HG03103 (cell line): ENCODE results near the gene RGL1.
"Not testable (repeated sequence)": the region's sequence is repeated elsewhere in the genome, so short reads cannot be mapped to it uniquely, and the experiment has no call there.

Experiments used
- ATAC-seq: cut with Tn5 transposase; IDR thresholded peaks from one replicate; pipeline ENCODE4 v1.9.1; 2021; ENCODE audit warnings: low read depth; ENCODE audit not compliant: unreplicated experiment

RGL1 gene

DNA sequence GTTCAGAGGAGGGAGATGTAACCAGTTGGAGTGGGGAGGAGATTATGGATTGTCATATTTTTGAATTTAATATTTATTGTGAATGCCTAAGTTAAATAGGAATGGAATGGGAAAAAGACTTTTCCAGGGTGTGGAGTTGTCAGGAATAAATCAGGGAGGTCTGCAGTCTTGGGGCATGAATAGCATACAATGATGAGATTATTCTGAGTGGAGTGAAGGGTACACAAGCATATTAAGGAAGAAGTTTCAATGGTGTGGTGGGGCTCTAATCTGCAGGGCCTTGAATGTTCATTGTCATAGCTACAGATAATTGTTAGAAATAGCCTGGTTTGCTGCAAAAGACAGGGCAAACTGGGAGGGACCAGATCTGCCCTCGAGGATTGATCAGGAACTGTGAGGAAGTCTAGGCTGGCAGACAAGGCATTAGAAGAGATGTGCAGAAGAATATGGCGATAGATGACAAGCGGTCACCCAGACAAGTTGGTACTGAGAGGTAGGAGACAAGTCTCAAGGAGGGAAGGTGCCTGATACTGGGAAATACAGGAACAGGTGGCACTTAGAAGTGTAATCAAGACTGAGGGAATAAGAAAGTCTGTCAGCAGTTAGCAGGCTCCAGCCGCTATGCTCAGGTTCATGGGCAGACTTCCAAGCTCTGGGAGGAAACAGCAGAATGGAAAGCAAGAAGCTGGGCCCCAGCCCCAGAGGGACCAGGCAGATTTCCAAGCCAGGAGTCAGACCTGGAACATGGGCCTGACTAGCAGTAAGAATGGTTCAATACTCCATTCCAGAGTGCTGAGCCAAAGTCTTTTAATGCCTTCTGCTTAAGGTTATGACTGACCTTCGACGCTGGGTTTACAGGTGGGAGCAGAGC, 20.9 kb upstream of the RGL1 start:
- ATAC-seq: no peak

DNA sequence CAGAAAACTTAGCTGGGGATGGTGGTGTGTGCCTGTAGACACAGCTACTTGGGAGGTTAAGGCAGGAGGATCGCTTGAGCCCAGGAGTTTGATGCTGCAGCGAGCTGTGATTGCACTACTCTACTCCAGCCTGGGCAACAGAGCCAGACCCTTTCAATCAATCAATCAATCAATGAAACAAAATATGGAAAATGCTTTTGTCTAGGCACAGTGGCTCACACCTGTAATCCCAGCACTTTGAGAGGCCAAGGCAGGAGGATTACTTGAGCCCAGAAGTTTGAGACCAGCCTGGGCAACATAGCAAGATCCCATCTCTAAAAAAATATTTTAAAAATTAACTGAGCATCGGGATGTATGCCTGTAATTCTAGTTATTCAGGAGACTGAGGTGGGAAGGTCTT, 19.0 kb upstream of the RGL1 start:
- ATAC-seq: not testable (repeated sequence)

DNA sequence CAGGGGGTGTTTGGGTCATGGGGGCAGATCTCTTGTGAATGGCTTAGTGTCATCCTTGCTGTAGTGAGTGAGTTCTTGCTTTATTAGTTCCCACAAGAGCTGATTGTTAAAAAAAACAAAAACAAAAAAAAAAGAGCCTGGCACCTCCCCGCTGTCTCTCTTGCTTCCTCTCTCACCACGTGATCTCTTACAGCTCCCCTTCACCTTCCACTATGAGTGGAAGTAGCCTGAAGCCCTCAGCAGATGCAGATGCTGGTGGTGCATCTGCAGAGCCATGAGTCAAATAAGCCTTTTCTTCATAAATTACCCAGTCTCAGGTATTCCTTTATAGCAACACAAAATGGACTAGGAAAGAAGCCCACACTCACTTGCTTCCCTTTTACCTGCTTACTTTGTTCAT, 17.2 kb upstream of the RGL1 start:
- no peak for ATAC-seq

DNA sequence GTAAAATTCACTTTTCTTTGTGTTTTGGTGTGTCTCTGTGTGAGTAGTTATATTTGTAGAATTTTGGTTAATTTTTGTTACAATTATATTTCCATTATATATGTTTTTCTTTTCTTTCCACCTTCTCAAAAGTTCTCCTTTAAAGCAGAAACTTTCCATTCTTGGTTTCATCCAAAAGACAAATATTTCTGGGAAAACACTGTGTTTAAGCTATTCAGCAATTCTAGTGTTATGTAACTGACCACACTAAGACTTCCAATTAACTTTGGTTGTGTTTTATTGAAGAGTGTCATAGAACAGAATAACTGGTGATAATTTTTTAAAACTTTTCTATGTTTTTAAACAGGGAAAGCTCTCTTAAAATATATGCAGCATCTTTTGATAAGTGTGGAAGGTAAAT, 13.6 kb upstream of the RGL1 start:
- ATAC-seq: no peak

DNA sequence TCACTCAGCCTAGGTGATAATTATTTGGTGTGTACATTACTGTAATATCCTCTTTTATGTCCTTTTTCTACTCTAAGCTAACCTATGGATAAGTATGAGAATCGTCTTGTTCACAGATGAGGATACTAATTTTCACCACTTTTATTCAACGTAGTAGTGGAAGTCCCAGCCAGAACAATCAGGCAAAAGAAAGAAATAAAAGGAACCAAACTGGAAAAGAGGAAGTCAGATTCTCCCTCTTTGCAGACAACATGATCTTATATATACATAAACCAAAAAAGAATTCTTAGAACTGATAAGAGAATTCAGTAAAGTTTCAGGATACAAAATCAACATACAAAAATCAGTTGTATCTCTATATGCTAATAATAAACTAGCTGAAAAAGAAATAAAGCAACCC, 12.6 kb upstream of the RGL1 start:
- ATAC-seq: no peak

GRCh38 chr1:183794088-183794487, 10.8 kb upstream of the RGL1 start:
- ATAC-seq: no peak

DNA sequence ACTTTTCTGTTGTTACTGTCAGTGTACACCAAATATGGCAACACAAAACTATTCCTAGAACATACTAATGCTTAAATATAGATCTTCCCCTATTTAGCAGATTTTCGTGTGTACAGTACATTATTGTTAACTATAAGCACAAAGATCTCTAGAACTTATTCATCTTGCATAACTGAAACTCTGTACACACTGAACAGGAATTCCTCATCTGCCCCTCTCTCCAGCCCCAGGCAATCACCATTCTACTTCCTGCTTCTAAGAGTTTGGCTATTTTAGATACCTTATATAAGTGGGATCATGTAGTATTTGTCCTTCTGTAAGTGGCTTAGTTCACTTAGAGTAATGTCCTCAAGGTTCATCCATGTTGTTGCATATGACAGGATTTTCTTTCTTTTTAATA, 4.5 kb upstream of the RGL1 start:
- ATAC-seq: no peak

- ATAC-seq: no peak
These were observed 3.3 kb upstream of the RGL1 start for GRCh38 chr1:183801649-183802048.

DNA sequence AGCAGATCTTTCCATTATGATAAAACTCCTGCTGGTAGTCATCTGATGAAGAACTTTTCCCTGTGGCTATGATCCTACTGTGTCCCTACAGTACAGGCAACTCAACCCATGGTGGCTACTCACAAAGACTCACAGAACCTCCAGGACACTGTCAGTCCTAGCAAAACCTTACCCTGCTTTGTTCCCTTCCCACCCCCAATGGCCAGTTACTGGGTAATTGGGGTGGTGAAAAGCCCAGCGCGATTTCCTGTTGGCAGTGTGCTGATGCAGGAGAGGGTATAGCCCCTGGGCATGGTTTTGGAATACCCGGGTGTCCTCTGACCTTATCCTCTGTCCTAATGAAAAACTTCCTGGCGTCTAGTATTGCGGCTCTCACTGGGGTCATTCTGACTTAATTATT, 533 bp upstream of the RGL1 start:
- ATAC-seq: no peak

- ATAC-seq: no peak
These were observed 1.2 kb downstream of the RGL1 start for GRCh38 chr1:183806125-183806524.

DNA sequence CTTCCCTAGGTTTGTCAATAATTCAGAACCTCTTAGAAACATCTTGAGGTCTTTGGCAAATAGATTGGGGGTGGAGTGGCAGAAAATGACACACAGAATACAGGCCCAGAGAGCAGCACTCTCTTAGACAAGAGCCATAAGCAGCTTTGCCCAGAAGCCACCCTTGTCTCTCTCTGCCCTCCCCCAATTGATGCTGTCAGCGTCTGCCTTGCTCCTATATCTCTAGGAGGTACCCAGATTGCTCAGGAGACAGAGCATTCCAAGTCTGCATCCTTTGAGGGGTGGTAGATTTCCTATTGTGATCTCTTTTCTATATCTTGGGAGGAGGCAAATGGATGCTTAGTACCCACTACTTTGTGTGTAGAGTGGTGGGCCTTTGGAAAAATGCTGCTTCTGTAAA, 1.8 kb downstream of the RGL1 start:
- ATAC-seq: no peak

DNA sequence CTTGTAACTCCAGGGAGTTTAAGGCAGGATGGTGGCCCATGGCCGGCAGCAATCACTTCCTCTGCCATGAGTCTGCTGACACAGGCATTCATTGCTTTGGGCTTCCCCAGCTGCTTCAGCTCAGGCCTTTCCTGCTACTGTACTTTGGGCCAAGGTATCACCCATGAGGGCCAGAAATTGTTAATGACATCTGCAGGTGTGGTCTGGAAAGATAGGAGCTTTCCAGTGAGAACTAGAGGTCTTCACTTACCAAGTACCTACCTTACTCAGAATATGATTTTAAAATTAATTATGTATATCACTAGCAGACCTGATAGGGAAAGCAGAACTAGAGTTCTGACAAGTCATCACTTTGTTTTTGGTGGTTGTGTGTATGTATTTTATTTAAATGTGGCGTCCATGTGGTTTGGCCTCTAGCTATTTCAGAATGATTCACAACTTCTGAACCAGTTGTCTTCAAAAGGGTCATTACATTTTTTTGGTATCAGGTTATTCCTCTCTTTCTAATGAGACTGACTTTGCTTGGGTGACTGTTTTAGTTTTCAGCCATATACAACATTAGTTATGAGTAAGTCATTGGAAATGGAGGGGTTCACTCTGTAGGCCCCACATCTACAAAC, 2.7 kb downstream of the RGL1 start:
- peak; percentile 50 for ATAC-seq

DNA sequence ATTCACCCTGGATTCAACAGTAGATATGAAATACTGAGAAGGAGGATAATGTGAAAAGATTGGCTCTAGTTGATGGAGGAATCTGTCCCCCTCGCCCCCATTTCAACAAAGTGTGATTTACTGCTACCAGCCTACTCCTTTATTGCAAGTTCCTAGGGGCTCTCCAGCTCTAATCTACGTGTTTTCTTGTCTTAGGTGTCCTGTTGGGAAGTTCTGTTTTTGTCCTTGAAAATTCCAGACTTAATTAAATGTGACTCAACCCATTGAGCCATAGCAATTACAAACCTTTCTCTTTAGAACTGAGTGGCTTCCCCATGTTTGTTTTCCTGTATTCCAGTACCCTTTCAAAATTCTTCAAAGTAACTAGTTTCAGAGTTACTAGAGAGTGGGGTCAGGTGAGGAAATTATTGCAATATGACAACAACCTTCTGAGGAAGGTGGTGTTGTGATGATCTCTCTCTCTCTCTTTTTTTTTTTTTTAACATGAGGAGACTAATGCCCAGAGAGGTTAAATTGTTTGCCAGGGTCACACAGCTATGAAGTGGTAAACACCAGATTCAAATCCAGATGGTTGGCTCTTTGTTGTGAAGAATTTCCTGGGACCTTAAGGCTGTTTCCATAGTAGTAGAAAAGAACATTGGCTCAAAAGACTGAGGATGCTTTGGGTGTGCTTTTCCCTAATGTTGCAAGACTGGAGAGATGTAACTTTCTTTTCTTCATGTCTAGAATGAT, 3.5 kb downstream of the RGL1 start:
- no peak for ATAC-seq

DNA sequence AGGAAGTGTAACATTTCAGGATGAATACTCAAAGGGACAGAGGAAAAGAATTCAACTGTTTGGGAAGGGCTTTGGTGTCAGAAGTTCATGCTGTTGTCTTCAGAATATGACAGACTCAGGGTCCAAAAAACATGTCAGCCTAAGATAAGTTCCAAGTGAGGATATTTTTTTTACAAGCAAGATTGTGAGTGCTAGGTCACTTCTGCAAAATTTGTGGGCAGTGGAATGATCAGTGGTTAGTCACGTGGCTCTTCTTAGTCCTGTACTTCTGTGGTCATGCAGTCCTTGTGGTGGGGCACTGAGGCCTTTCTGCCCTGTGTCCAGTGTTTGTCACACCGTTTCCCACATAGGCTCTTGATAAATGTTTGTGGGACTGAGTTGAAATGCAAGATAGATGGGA, 5.2 kb downstream of the RGL1 start:
- no peak for ATAC-seq

DNA sequence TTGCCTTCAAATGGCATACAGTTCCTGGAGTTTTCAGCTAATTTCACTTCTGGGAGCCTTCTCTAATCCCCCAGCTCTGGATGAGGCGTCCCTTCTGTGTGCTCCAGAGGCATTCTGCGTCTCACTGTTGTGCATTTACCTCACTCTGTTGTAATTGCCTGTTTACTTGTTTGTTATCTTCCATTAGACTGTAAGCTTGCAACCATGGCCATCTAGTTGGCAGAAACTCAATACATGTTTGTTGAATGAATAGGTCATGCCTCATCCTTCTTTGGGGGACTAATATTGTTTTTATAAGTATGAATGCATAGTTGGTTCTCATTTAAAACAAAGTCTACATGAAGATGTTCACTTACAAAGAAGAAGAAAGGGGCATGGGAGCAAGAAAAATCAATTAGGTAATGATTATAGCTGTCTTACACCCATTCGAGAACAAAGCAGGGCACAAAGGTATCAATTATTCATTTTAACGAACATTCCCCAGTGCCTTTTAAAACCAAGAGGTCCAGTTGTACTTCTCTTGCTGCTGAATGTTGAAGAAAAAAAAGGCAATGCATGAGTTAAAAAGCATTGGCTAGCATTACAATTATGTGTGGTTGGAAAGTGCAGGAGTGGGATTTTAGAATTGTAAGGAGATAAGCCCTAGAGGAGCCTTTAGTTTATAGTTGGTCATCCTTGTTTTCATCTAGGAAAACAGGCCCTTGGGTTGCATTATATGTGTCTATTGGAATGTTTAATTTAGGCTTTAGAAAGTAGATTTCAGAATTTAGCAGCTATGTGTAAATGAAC, 6.0 kb downstream of the RGL1 start:
- ATAC-seq: no peak

DNA sequence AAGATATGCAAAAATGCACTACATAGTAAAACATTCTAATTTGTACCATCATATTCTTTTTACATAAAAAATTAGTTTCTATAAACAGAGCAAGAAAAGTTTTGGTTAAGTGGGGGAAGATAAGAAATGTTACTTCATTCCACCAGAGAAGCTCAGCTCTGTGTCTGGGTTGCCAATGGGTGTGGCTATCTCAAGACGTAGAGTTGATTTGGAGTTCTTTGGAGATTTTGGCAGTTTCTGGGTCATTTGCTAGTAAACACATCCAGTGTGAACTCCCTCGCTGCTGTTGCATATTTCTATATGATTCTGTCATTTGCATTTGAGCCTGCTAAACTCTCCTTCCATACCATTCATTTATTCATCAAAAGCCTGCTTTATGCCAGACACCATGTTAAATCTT, 7.2 kb downstream of the RGL1 start:
- no peak for ATAC-seq

DNA sequence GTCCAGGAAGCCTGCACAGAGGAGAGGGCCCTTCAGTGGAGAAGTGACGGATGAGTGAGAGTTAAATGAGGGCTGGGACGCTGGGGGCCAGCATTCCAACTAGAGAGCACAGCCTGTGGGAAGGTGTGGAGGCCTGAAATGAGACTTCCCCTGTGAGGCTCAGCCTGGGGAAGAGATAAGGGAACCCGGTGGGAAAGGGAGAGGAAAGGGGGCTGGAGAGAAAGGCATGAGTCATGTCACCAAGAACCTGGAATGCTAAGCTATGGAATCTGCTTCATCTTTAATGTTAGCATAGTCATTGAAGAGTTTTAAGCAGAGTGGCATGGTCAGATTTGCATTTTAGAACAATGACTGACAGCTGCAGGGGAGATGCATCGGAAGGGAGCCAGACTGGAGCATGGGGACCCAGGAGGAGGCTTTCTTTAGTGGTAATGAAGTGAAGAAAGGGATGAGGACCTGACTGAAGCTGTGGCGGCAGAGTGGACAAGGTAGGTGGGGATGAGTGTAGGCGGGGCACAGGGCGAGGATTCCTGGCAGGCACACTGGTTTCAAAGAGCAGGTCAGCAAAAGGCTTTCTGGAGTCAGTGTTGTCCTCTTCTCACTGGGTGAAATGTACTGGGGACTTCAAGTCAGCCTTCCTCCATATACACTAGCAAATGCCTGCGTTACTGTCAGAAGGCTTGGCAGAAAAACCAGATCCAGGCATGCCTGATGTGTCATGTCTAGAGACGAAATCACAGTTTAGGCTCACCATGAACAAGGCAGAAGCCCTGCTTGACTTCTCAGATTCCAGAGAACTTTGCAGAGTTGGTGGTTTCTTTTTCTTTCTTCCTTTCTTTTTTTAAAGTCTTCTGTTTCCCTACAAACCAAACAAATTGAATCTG, 8.0 kb downstream of the RGL1 start:
- ATAC-seq: no peak

GRCh38 chr1:183814121-183814681, 9.3 kb downstream of the RGL1 start:
- no peak for ATAC-seq

DNA sequence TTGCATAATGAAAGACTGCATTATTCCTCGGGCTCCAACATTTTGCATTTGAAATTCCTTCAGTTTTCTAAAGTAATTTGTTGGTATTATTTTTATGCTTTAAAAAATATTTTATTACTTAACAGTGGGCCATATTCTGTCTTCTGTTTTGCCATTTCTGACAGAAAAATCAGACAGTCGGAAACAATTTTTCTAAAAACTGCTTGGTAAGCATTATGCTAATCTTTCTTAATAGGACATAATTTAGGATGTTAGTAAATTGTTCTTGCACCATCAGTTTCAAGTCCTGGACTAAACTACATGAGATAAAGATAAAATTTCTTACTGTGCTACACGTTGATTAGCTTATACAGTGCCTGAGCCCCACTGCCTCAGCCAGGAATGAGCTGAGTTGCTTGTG, 11.2 kb downstream of the RGL1 start:
- no peak for ATAC-seq
